ENCODE data around the gene GRN. TPM values are rescaled to one million over a fixed set of nuclear protein-coding genes. Genes with fewer than 3 reads are reported as not detected.

Gene GRN
- total and polyA plus RNA-seq, 2 donors (not counting 3 experiments of a cell fraction or from before 2014, with no cell fraction given) = 343 to 1,034 TPM

GRCh38 chr17:44383363-44383762 is 38.3 kb downstream of the GRN start:
- Histone ChIP-seq H3K79me2 (ENCODE audit: control insufficient read depth, insufficient read depth, low read length) (no peaks in the 10 kb centered on the region), H3K27me3 (ENCODE audit: control insufficient read depth in 2 of 2, insufficient read depth in 2 of 2, low read length in 2 of 2) (peaks cover 13% of the 10 kb centered on the region in 2 experiments), H3K9ac (replicated peaks; ENCODE audit: extremely low read depth, insufficient read depth, low read length) (no peak overlapping the region), H3K4me1 (ENCODE audit: control insufficient read depth, extremely low read depth, insufficient read depth, low read length) (peaks cover 8% of the 10 kb centered on the region), H3K4me3 (replicated peaks in 1 of 3; ENCODE audit: insufficient read depth in 1 of 3, low read depth in 1 of 3, low read length in 3 of 3) (no peak overlapping the region), H3K36me3 (ENCODE audit: control insufficient read depth in 2 of 2, extremely low read depth in 1 of 2, insufficient read depth in 2 of 2, low read length in 2 of 2) (no peaks in the 10 kb centered on the region), H3K9me1 (replicated peaks; ENCODE audit: control insufficient read depth, extremely low read depth, insufficient read depth, low read length) (no peaks in the 10 kb centered on the region), H3K27ac (ENCODE audit: insufficient read depth, low read depth, low read length) (no peak overlapping the region), H2AFZ (ENCODE audit: low read depth, low read length) (no peak overlapping the region), H3K4me2 (ENCODE audit: insufficient read depth, low read length) (no peak overlapping the region), H3K9me3 (replicated peaks; ENCODE audit: control insufficient read depth, insufficient read depth, low read length) (no peaks in the 10 kb centered on the region), H4K20me1 (replicated peaks; ENCODE audit: control insufficient read depth, extremely low read depth, insufficient read depth, low read length) (no peaks in the 10 kb centered on the region)
- no TSS peak for BruUV-seq (replicated peaks)
- DNase-seq (ENCODE audit: low read depth, low spot score) = no peak
- intact Hi-C loops (cut with micrococcal nuclease) (no loop called here), dilution Hi-C loops (cut with MboI; ENCODE audit: extremely low pct_ligation_motif_present, low sequenced_read_pairs) (no loop called here)
- no peak for FAIRE-seq
- TF ChIP-seq POLR2A (IDR thresholded peaks at IDR 0.05; ENCODE audit: low read depth, low read length) (no peak), MAX (IDR thresholded peaks at IDR 0.05; ENCODE audit: insufficient read depth, insufficient read length) (no peak), EZH2 (IDR thresholded peaks at IDR 0.05; ENCODE audit: borderline replicate concordance, low read depth, low read length, severe bottlenecking) (no peak), CTCF (IDR thresholded peaks at IDR 0.05; ENCODE audit: extremely low read depth in 1 of 2, insufficient read depth in 1 of 2, low read depth in 1 of 2, low read length in 2 of 2) (no peak), MYC (IDR thresholded peaks at IDR 0.05; ENCODE audit: low read depth, low read length) (no peak), POLR2AphosphoS5 (IDR thresholded peaks at IDR 0.05; ENCODE audit: insufficient read depth, low read depth, low read length) (no peak), FOS (IDR thresholded peaks at IDR 0.05; ENCODE audit: borderline replicate concordance, insufficient read depth, low read length) (no peak), GATA2 (IDR thresholded peaks at IDR 0.05; ENCODE audit: insufficient read depth, insufficient read length, low read depth, low read length) (no peak), JUN (IDR thresholded peaks at IDR 0.05; ENCODE audit: borderline replicate concordance, insufficient read depth, insufficient read length, low read depth) (no peak)
- ChIA-PET POLR2A (no interaction called here), CTCF (no interaction called here)

Data from endothelial cell of umbilical vein (primary cell).